Right lobe of liver (tissue), 4 donors: ENCODE measurements around the gene PCNX2.

Experiments used
- POLR2A ChIP-seq: fragments of 450-650 bp; IDR thresholded peaks from one replicate; pipeline ENCODE4 v1.6.1; 2017; ENCODE audit warnings: antibody characterized with exemption, mild to moderate bottlenecking
- TF ChIP-seq, protein P1 (sequence below), 4 donors: fragments of 200-600 bp in 3 of 4; fragments of 450-650 bp in 1 of 4; IDR thresholded peaks; one replicate each; pipeline versions ENCODE4 v1.5.1 to v1.8.0; 2016 to 2022; ENCODE audit warnings: antibody characterized with exemption in 4 of 4, mild to moderate bottlenecking in 2 of 4
- donor health status: DM: no; HTN: no; CAD: no.
- donor health status: DM: no; HTN: no; CAD: no.
- donor health status: DM: no; HTN: yes; CAD: no.

GRCh38 chr1:233078396-233078795 lies 217.1 kb downstream of the PCNX2 start:
- TF ChIP-seq, protein P1, sequence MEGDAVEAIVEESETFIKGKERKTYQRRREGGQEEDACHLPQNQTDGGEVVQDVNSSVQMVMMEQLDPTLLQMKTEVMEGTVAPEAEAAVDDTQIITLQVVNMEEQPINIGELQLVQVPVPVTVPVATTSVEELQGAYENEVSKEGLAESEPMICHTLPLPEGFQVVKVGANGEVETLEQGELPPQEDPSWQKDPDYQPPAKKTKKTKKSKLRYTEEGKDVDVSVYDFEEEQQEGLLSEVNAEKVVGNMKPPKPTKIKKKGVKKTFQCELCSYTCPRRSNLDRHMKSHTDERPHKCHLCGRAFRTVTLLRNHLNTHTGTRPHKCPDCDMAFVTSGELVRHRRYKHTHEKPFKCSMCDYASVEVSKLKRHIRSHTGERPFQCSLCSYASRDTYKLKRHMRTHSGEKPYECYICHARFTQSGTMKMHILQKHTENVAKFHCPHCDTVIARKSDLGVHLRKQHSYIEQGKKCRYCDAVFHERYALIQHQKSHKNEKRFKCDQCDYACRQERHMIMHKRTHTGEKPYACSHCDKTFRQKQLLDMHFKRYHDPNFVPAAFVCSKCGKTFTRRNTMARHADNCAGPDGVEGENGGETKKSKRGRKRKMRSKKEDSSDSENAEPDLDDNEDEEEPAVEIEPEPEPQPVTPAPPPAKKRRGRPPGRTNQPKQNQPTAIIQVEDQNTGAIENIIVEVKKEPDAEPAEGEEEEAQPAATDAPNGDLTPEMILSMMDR (IDR thresholded peaks at IDR 0.05) = no peak
- no peak for TF ChIP-seq POLR2A
